Measurements from ENCODE around the gene RPL10. TPM values are rescaled to one million over a fixed set of nuclear protein-coding genes. Genes with fewer than 3 reads are reported as not detected.
A peak's percentile ranks its signal among the peaks of the same experiment; 100 is the strongest.

Gene RPL10
- total and polyA plus RNA-seq, 9 of the 15 experiments (the other 6 are each of a cell fraction or from before 2014, with no cell fraction given) = 3,774 to 7,600 (median 5,014) TPM

DNA sequence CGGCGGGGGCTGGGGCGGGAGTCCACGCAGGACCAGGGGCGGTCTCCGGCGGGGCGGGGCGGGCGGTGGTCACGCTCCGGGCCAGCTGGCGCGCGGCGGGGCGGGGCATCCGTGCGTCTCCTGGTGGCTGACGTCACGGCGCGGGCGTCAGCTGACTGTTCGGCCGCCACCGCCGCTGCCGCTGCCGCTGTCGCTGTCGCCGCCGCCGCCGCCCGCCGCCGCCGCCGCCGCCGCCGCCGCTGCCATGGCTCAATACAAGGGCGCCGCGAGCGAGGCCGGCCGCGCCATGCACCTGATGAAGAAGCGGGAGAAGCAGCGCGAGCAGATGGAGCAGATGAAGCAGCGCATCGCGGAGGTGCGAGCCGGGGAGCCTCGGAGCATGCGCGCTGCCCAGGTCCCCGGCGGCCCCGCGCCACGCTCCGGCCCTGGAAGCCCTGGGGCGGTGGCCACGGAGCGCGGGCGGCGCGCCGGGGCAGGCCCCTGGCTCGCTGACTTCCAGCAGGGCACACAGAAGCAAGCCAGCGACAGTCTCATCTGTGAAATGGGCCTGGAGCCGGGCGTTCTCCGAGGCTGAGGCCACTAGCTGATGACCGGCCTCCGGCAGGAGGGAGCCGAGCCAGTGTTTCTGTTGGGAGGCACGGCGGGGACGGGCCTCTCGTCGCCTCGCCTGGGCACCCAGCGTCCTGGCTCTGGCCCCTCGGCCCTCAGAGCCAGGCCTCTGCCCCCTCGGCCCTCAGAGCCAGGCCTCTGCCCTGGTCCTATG lies 46.0 kb downstream of the RPL10 start, which contains the start of gene FAM50A (continued):
- no peak for TF ChIP-seq ZNF717 (CRISPR knock-in tag; IDR thresholded peaks at IDR 0.05)
- TF ChIP-seq, protein P1, sequence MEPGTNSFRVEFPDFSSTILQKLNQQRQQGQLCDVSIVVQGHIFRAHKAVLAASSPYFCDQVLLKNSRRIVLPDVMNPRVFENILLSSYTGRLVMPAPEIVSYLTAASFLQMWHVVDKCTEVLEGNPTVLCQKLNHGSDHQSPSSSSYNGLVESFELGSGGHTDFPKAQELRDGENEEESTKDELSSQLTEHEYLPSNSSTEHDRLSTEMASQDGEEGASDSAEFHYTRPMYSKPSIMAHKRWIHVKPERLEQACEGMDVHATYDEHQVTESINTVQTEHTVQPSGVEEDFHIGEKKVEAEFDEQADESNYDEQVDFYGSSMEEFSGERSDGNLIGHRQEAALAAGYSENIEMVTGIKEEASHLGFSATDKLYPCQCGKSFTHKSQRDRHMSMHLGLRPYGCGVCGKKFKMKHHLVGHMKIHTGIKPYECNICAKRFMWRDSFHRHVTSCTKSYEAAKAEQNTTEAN (CRISPR knock-in tag; IDR thresholded peaks at IDR 0.05) = no peak
- peak; percentile 43; the same call in 1 of the 2 replicates for TF ChIP-seq BHLHE40 (IDR thresholded peaks at IDR 0.05; ENCODE audit: low read length)
- TF ChIP-seq SIN3A (IDR thresholded peaks at IDR 0.05; ENCODE audit: borderline replicate concordance in 2 of 2, control insufficient read depth in 1 of 2, low read depth in 2 of 2, low read length in 2 of 2) = peak in 1 of 2 experiments; percentile 75; a peak in 1 of 4 replicates
- no peak for TF ChIP-seq MCM7 (IDR thresholded peaks at IDR 0.05)
- no peak for TF ChIP-seq ZNF584 (CRISPR knock-in tag; IDR thresholded peaks at IDR 0.05; ENCODE audit: low read depth)
- TF ChIP-seq, protein P2, sequence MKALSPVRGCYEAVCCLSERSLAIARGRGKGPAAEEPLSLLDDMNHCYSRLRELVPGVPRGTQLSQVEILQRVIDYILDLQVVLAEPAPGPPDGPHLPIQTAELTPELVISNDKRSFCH (CRISPR knock-in tag; IDR thresholded peaks at IDR 0.05) = no peak
- TF ChIP-seq, protein P2 (tag; IDR thresholded peaks at IDR 0.05) = 0 out of 2 replicates have a peak, but pooled peaks have one; percentile 44
- peak in 1 of 2 experiments; percentile 63; a peak in 1 of 4 replicates for TF ChIP-seq NONO (IDR thresholded peaks at IDR 0.05; ENCODE audit: low read depth in 2 of 2, low read length in 1 of 2)
- TF ChIP-seq POLR2AphosphoS5 (IDR thresholded peaks at IDR 0.05; ENCODE audit: control insufficient read depth, insufficient read depth, low read depth, low read length) = no peak
- peak; percentile 71 for TF ChIP-seq POLR2G (IDR thresholded peaks at IDR 0.05; ENCODE audit: low read depth, low read length)
- no peak for TF ChIP-seq TCF3 (CRISPR knock-in tag; IDR thresholded peaks at IDR 0.05)
- TF ChIP-seq SPI1 (IDR thresholded peaks at IDR 0.05; ENCODE audit: borderline replicate concordance, low read depth, low read length) = no peak
- peak; percentile 88 for TF ChIP-seq CREM (IDR thresholded peaks at IDR 0.05; ENCODE audit: low read depth)
- TF ChIP-seq, protein P3, sequence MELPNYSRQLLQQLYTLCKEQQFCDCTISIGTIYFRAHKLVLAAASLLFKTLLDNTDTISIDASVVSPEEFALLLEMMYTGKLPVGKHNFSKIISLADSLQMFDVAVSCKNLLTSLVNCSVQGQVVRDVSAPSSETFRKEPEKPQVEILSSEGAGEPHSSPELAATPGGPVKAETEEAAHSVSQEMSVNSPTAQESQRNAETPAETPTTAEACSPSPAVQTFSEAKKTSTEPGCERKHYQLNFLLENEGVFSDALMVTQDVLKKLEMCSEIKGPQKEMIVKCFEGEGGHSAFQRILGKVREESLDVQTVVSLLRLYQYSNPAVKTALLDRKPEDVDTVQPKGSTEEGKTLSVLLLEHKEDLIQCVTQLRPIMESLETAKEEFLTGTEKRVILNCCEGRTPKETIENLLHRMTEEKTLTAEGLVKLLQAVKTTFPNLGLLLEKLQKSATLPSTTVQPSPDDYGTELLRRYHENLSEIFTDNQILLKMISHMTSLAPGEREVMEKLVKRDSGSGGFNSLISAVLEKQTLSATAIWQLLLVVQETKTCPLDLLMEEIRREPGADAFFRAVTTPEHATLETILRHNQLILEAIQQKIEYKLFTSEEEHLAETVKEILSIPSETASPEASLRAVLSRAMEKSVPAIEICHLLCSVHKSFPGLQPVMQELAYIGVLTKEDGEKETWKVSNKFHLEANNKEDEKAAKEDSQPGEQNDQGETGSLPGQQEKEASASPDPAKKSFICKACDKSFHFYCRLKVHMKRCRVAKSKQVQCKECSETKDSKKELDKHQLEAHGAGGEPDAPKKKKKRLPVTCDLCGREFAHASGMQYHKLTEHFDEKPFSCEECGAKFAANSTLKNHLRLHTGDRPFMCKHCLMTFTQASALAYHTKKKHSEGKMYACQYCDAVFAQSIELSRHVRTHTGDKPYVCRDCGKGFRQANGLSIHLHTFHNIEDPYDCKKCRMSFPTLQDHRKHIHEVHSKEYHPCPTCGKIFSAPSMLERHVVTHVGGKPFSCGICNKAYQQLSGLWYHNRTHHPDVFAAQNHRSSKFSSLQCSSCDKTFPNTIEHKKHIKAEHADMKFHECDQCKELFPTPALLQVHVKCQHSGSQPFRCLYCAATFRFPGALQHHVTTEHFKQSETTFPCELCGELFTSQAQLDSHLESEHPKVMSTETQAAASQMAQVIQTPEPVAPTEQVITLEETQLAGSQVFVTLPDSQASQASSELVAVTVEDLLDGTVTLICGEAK (IDR thresholded peaks at IDR 0.05) = no peak
- TF ChIP-seq, protein P3 (CRISPR knock-in tag; IDR thresholded peaks at IDR 0.05) = no peak

All from K562 (cell line).